ENCODE data around the gene NGRN. TPM values are rescaled to one million over a fixed set of nuclear protein-coding genes. Genes with fewer than 3 reads are reported as not detected.
A peak's percentile ranks its signal among the peaks of the same experiment; 100 is the strongest.

NGRN gene
- total and polyA plus RNA-seq, 2 of the 8 experiments (the other 6 are each of a cell fraction or from before 2014, with no cell fraction given), result 60.1 to 101 TPM

- no peak for TF ChIP-seq CHD7 (IDR thresholded peaks at IDR 0.05; ENCODE audit: insufficient replicate concordance, low read length)
- TF ChIP-seq TBP (IDR thresholded peaks at IDR 0.05; ENCODE audit: low read depth, low read length), result peak; percentile 45; the same call in 1 of the 2 replicates
- TF ChIP-seq POLR2A (IDR thresholded peaks at IDR 0.05; ENCODE audit: control extremely low read depth in 1 of 2, low read depth in 2 of 2, low read length in 2 of 2), result no peak
- TF ChIP-seq ZNF274 (IDR thresholded peaks at IDR 0.05; ENCODE audit: borderline replicate concordance, extremely low read depth, low read length), result no peak
- no peak for TF ChIP-seq CEBPB (IDR thresholded peaks at IDR 0.05; ENCODE audit: low read depth, low read length)
- no peak for TF ChIP-seq CBX8 (IDR thresholded peaks at IDR 0.05; ENCODE audit: borderline replicate concordance, low read depth, low read length)
- no peak for TF ChIP-seq SP2 (IDR thresholded peaks at IDR 0.05; ENCODE audit: low read length)
- TF ChIP-seq HDAC2 (IDR thresholded peaks at IDR 0.05; ENCODE audit: borderline replicate concordance in 1 of 2, low read depth in 2 of 2, low read length in 2 of 2), result peak in 1 of 2 experiments; percentile 49; a peak in 1 of 4 replicates
- no peak for TF ChIP-seq MAX (IDR thresholded peaks at IDR 0.05)
- no peak for TF ChIP-seq NRF1 (IDR thresholded peaks at IDR 0.05; ENCODE audit: low read depth, low read length)
Observed at GRCh38 chr15:90320062-90320884, 54.8 kb downstream of the NGRN start (continued).
